GM21381 (cell line): ENCODE data around the gene ITPK1.

Experiments
- ATAC-seq: cut with Tn5 transposase; IDR thresholded peaks from one replicate; pipeline ENCODE4 v1.9.1; 2021; ENCODE audit warnings: mild to moderate bottlenecking, moderate library complexity; ENCODE audit not compliant: unreplicated experiment

Gene ITPK1

GRCh38 chr14:92960706-92961566 lies 154.8 kb downstream of the ITPK1 start:
- ATAC-seq: no peak

GRCh38 chr14:92959761-92960680 lies 155.7 kb downstream of the ITPK1 start:
- ATAC-seq: no peak

- no peak for ATAC-seq
These were observed 156.6 kb downstream of the ITPK1 start for GRCh38 chr14:92959189-92959531.

GRCh38 chr14:92958373-92959188 lies 157.1 kb downstream of the ITPK1 start:
- no peak for ATAC-seq

GRCh38 chr14:92956961-92957360 lies 158.8 kb downstream of the ITPK1 start:
- no peak for ATAC-seq

GRCh38 chr14:92955381-92955780 lies 160.3 kb downstream of the ITPK1 start:
- ATAC-seq: no peak

- no peak for ATAC-seq
These were observed 160.8 kb downstream of the ITPK1 start for GRCh38 chr14:92954933-92955332.

- no peak for ATAC-seq
These were observed 162.2 kb downstream of the ITPK1 start for GRCh38 chr14:92953526-92953925.

- no peak for ATAC-seq
These were observed 163.0 kb downstream of the ITPK1 start for GRCh38 chr14:92952481-92953298.

- ATAC-seq: peak; percentile 96
These were observed 163.7 kb downstream of the ITPK1 start for GRCh38 chr14:92951912-92952471.

- ATAC-seq: no peak
These were observed 164.5 kb downstream of the ITPK1 start for GRCh38 chr14:92951261-92951660.

GRCh38 chr14:92950773-92951172 lies 165.0 kb downstream of the ITPK1 start:
- ATAC-seq: no peak

GRCh38 chr14:92950193-92950540 lies 165.6 kb downstream of the ITPK1 start:
- no peak for ATAC-seq

- no peak for ATAC-seq
These were observed 166.1 kb downstream of the ITPK1 start for GRCh38 chr14:92949496-92950192.

- no peak for ATAC-seq
These were observed 167.1 kb downstream of the ITPK1 start for GRCh38 chr14:92948647-92949046.

- ATAC-seq: no peak
These were observed 168.7 kb downstream of the ITPK1 start for GRCh38 chr14:92946847-92947545.

- ATAC-seq: no peak
These were observed 169.5 kb downstream of the ITPK1 start for GRCh38 chr14:92945959-92946846.

GRCh38 chr14:92945544-92945943 lies 170.2 kb downstream of the ITPK1 start:
- no peak for ATAC-seq
